Stimulated activated naive CD4-positive, alpha-beta T cell (primary cell): ENCODE data around the gene ELOVL1.

Experiments
- DNase-seq, 6 experiments: peaks; one replicate each; lab custom pipeline; 2025; lab: John Stamatoyannopoulos, UW

The ELOVL1 gene

DNA sequence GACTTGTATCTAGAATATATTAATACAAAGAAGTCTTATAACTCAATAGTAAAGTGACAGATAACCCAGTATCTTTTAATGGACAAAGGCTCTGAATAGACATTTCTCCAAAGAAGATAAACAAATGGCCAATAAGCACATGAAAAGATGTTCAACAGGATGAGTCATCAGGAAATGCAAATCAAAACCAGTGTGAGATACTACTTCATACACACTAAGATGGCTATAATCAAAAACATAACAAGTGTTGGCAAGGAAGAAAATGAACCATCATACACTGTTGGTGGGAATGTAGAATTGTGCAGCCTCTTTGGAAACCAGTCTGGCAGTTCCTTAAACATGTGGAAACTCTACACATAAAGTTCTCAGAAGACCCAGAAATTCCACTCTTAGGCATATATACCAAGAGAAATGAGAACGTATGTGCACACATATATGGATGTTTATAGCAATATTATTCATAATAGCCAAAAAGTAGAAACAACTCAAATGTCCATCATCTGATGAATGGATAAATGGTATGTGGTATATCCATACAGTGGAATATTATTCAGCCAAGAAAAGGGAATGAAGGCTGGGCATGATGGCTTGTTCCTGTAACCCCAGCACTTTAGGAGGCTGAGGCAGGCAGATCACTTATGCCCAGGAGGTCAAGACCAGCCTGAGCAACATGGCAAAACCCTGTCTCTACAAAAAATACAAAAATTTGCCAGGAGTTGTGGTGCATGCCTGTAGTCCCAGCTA is 40.1 kb downstream of the ELOVL1 start:
- DNase-seq, result no peak

DNA sequence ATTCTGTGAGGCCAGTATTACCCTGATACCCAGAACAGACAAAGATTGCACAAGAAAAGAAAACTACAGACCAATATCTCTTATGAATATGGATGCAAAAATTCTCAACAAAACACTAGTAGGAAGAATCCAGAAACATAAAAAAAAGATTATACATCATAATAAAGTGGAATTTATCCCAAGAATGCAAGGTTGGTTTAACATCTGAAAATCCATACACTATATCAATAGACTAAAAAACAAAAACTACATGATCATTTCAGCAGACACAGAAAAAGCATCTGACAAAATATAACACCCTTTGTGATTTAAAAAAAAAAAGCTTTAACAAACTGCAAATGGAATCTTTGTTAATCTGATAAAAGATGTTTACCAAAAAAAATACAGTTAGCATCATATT is 42.4 kb downstream of the ELOVL1 start:
- no peak for DNase-seq

DNA sequence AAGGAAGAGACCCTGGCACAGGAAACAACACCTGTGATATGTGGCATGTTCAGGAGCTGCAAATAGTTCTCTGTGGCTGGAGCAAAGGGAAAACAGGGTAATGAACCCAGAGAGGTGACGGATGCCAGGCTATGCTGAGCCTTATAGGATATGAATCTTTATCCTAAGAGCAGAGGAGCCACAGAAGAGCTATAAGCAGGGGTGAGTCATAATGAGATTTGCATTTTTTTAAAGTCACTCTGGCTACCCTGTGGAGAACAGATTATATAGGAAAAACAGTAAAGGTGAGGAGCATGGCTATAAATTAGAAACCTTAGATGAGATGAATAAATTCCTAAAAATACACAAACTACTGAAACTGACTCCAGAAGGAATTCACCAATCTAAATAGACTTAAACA is 43.0 kb downstream of the ELOVL1 start:
- no peak for DNase-seq

DNA sequence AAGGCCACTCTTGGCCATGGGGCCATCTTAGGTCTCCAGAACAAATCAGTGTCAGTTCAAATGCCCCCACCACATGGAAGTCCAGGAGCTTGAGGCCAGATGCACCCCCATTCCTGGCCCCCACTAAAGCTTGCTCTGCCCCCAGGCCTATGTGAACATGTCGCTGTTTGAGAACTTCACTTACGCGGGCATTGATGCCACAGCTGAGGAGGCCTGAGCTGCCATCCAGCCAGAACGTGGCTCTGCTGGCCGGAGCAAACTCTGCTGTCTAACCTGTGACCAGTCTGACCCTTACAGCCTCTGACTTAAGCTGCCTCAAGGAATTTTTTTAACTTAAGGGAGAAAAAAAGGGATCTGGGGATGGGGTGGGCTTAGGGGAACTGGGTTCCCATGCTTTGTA is 45.3 kb downstream of the ELOVL1 start:
- DNase-seq, result no peak

DNA sequence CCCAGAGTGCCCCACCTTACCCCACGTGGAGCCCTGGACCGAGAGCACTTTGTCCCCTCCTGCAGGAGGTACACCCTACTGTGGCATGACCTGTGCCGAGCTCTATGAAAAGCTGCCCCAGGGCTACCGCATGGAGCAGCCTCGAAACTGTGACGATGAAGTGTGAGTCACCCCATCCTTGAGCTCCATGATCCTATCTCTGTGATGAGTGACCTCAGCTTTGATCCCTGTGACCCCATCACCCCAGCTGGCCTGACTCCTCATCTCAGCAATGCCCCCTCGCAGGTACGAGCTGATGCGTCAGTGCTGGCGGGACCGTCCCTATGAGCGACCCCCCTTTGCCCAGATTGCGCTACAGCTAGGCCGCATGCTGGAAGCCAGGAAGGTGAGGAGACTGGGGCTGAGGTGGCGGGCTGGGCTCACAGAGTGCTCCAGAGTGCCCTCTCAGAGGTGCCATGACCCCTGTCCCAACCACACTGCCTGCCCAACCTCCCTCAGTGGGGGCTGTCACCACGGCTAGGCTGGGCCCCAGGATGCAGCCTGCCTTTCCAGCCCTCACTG is 46.4 kb downstream of the ELOVL1 start:
- DNase-seq, result no peak

DNA sequence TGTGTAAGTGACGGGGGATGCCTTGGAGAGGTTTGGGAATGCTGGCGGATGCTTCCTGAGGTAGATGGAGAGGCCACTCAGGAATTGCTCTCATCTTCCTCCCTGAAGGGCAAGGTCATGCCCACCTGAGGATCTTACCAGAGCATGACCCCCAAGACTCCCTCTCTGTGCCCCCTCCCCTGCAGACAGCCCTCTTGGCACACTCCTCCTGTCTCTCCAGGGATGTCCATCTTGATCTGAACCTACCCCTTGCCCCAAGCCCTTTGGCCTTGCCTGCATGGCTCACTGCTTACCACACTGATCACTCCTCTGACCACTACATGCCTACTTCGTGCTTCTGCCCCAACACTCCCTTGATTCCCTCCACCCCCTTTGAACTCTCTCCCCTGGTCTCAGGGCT is 48.0 kb downstream of the ELOVL1 start:
- no peak for DNase-seq

DNA sequence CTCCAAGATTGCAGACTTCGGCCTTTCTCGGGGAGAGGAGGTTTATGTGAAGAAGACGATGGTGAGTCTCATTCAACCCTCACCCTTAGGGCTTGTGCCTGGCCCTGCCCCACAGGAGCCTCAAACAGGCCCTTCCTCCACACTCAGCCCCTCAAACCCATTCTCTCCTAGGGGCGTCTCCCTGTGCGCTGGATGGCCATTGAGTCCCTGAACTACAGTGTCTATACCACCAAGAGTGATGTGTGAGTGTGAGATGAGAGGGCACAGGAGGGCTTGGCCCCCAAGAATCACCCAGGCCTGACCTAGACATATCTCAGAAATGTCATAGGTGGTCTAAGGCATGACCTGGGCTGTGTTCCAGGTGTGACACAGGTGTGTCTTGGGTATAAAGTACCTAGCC is 48.5 kb downstream of the ELOVL1 start:
- DNase-seq, result no peak

DNA sequence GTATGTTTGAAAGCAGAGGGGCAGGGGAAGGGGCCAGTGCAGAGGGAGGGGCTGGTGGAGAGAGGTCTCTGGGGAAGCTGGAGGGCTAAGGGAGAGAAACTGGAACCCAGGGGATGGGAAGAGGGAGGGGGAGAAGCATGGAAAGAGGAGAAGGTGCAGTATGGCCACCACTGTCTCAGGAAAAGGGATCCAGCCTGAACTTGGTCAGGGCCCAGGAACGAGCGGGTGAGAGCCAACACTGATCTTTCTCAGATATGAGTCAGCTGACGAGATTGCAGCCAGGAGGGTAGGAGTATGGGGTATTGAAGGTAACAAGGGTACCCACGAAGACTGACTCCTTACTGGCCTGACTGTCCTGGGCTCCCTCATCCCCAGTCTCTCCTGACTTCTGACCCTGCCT is 49.0 kb downstream of the ELOVL1 start:
- DNase-seq, result no peak

DNA sequence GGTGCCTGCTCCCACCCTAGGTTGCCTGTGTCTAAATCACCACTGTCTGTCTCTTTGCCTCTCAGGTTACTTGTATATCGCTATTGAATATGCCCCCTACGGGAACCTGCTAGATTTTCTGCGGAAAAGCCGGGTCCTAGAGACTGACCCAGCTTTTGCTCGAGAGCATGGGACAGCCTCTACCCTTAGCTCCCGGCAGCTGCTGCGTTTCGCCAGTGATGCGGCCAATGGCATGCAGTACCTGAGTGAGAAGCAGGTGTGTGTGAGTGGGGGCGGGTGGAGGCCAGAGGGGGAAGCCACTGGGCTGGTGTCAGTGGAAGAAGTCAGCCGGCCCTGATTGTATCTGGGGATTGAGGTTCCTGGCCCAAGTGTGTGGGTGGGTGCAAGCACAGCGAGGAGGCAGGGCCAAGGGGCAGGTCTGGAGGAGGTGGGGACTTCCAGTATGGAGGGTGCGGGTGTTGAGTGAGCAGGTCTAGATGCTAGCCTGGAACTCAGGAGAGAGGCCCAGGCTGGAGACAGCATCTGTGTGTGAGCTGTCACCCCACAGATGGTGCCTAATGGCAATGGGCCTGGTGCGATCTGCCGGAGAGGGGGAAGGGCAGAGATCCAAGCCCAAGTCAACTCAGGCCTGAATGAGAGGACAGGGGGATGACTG is 49.9 kb downstream of the ELOVL1 start:
- DNase-seq, result no peak

DNA sequence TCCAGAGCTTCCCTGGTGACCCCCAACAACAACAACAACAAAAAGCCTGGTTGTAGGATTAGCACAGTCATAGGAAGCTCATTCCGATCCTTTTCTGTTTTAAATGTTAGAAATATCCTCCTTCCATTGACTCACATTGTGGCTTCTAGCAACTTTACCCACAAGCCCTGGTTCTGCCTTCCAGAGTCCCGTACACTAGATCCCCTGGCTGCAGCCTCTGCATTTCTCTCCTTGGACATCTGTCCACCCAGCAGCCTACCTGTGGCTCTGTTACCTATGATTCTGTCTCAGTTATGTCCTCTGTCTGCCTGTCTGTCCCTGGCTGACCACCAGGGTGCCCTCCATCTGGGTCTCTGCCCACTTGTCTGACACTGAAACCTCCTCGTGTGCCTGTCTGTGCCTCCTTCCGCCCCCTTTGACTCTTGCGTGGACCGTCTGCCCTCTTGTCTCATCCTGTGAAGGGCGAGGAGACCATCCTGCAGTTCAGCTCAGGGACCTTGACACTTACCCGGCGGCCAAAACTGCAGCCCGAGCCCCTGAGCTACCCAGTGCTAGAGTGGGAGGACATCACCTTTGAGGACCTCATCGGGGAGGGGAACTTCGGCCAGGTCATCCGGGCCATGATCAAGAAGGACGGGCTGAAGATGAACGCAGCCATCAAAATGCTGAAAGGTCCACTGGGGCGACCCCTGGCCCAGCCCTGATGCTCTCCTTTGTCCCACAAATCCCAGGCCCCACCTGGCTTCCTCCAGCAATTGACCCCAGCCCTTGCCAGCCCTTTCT is 50.9 kb downstream of the ELOVL1 start:
- DNase-seq, result no peak

DNA sequence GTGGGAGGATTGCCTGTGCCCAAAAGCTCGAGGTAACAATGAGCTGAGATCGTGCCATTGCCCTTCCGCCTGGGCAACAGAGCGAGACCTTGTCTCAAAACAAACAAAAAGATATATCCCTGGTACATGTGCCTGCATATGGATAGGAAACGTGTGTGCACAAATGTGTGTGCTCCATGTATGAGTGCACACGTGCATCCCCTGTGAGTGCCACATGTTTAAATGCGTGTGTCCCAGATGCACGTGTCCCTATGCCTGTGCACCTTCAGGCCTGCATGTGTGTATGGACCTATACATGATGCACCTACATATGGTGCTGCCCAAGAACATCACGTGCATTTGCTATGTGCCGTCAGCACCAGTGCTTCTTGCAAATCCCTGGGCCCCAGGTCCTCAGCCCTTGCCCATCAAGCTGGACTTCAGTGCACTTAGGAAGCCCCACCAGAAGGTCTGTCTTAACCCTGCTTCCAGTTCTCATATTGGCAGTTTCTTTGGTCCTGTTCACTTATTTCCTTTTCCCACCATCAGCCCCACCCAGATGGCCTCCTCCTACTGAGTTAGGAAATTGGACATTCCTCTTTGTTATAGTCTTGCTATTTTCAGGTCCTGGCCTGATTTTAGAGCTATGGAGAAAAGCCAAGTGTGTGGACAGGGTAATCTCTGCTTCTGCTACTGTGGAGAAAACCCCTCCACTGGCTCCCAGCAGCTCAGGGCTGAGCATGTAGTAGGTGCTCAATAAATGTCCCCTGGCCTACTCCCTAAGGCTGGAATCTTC is 51.7 kb downstream of the ELOVL1 start:
- DNase-seq, result no peak

DNA sequence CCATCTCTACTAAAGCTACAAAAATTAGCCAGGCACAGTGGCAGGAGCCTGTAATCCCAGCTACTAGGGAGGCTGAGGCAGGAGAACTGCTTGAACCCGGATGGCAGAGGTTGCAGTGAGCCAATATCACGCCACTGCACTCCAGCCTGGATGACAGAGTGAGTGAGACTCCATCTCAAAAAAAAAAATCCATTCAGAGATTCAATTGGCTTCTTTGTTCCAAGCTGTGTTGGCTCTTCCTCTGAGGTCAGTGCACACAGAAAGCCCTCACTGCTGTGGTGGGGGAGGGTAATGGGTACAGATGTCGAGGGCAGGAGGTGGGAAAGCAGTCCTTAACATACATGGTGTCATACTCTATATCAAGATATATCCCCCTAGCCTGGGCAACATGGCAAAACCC is 52.3 kb downstream of the ELOVL1 start:
- DNase-seq, result no peak

DNA sequence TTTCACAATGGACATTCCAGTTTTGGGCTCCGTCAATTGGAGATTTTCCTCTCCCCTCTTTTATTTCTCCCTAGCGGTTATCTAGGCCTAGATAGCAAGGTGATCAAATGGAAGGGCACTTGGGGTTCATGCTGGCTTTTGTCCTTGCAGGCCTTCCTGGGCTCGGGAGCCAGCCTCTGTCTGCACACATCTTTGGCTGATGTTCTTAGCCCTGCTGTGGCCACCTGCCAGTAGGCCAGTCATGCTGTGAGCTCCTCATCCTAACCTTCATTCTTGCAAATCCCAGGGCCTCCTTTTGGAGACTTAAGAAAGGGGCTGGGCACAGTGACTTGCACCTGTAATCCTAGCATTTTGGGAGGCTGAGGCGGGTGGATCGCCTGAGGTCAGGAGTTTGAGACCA is 53.6 kb downstream of the ELOVL1 start:
- DNase-seq, result no peak

DNA sequence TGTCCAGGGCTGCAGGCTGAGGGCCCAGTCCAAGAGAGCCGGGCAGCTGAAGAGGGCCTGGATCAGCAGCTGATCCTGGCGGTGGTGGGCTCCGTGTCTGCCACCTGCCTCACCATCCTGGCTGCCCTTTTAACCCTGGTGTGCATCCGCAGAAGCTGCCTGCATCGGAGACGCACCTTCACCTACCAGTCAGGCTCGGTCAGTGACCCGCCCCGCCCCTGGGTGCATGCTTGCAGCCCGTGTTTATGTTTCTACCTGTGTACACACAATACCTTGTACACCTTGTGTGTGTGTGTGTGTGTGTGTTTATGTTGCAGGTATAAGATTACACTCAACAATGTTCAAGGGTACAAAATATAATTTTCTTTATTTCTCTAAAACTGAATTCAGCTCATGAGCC is 54.0 kb downstream of the ELOVL1 start:
- no peak for DNase-seq
